ENCODE measurements around the gene MTUS2.
"Not testable (repeated sequence)": the region's sequence is repeated elsewhere in the genome, so short reads cannot be mapped to it uniquely, and the experiment has no call there.

MTUS2 gene

DNA sequence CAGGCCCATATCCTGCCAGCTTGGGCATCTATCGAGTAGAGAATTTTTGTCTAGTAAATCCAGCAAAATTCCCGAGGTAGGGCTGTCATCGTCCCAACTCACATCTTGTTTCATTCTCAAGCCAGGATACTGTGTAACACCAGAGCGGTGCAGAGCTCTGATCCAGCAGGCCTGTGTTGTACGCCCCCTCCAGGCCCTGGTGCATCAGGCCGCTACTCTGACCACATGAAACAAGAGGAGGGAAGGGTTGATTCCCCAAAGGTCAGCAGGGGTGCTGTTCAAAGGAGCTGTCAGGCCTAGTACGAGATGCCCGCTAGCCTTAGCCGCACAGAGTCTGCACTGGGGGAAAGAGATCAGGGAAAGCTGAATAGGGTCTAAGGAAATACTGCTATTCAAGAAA, 499.3 kb downstream of the MTUS2 start:
- DNase-seq (ENCODE audit: low spot score): no peak

DNA sequence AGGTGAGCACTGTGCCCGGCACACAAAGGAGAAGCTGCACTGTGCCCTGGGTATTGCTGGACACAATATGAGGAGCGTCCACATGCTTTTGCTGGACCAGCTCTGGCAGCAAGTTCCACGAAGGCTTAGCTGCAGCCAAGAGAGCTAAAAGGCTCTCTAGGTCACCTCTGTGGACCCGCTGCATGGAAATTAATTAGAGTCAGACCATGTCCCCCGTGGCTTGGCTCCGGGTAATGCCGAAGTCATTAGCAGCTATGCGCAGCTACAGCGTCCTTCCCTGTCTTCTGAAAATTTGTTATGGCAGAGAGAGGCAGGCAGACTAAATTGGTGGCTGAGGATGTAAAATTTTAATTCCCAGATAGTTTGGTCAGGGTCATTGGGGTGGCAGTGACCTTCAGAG, 503.8 kb downstream of the MTUS2 start:
- DNase-seq (ENCODE audit: low spot score): no peak

DNA sequence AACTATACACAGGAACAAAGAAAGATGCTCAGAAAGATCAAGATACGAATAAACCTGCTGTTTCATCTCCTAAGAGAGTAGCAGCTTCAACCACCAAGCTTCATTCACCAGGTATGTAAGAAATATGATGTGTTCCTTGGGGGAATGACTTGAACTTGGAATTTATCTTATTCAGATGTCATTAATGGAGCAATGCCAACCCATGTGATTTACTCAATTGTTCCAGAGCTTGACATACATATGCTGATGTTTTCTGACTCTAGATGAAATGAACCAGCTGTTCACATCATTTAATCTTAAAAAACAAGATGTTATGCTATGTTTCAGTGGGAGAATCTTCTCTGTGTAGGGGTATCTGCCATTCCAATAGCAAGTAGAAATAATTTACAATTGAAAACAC, 504.5 kb downstream of the MTUS2 start:
- DNase-seq (ENCODE audit: low spot score): no peak

DNA sequence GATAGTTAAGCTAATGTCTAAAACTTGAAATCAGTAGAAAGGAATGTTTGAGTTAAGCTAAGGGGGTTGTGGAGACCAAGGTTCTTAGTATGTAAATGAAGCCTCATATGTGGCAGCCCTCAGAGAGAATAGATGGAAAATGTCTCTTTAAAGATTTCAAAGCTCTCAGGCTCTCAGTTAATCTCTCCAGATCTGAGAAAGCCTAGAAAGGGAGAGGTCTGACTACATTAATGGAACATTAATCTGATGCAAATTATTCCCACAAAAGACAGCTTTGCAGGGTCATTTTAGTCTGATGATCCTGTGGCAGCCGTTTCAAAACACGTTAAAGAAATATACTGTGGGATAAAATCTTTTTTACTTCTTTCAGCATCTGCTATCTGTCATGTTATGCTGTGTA, 508.4 kb downstream of the MTUS2 start:
- no peak for DNase-seq (ENCODE audit: low spot score)

DNA sequence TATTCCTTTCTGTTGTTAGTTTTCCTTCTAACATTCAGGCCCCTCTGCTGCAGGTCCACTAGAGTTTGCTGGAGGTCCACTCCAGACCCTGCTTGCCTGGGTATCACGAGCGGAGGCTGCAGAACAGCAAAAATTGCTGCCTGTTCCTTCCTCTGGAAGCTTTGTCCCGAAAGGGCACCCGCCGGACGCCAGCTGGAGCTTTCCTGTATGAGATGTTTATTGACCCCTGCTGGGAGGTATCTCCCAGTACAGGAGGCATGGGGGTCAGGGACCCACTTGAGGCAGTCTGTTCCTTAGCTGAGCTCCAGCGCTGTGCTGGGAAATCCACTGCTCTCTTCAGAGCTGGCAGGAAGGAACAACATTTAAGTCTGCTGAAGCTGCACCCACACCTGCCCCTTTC, 516.2 kb downstream of the MTUS2 start:
- no peak for DNase-seq (ENCODE audit: low spot score)

DNA sequence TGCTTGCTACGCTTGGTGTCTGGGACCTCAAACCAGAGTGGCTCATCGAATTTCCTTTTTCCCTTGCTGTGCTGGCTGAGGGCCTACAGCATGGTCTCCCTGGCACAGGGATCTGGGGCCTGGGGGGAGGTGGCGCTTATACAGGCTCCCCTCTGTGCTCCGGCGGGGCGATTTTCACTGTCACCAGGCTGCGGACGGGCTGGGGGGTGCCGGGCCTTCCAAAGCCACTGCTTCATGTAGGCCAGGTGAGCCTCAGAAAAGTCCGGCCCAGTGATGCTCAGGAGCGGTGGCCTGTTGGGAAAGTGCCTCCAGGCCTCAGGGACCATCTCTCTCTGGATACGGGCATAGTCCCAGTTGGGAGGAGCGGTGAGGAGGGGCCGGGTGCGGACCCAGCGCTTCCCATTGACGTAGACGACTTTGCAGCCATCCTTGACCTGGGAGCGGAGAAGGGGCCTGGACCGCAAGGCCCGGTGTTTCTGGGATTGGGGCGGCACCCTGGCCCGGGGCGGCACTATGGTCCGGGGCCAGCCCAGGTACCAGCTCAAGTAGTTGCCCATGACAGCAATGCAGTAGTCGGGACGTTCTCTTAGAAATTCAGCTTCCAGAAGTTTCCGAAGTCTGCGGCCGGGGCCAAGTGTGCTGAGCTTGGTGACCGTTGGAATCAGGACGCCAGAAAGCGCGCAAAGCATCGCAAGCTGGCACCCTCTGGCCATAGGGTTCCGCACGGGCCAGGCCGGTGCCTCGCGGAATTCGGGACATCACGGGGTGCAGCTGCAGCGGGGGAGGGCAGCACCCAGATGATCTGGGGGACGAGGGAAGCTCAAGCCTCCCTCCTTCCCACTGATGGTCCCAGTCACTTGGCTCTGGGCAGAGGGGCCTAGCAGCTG, 519.5 kb downstream of the MTUS2 start:
- no peak for DNase-seq (ENCODE audit: low spot score)

DNA sequence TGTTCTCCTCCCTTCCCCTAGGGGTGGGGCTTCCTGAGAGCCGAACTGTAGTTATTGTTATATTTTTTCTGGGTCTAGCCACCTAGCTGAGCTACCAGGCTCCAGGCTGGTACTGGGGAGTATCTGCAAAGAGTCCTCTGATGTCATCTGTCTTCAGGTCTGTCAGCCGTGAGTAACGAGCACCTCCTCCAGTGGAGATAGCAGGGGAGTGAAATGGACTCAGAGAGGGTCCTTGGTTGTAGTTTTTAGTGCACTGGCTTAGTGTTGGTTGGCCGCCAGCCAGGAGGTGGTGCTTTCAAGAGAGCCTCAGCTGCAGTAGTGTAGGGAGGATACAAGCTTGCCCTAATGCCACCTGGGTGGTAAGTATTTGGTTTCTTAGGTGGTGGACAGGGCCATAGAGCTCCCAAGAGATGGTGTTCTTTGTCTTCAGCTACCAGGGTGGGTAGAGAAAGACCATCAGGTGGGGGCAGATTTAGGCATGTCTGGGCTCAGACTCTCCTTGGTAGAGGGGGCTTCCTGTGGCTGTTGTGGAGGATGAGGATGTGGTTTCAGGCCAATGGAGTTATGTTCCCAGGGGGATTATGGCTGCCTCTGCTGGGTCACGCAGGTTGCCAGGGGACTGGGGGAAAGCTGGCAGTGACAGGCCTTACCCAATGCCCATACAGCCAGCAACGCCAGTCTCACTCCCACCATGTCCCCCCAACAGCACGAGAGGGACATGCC, 525.9 kb downstream of the MTUS2 start:
- DNase-seq (ENCODE audit: low spot score): not testable (repeated sequence)

DNA sequence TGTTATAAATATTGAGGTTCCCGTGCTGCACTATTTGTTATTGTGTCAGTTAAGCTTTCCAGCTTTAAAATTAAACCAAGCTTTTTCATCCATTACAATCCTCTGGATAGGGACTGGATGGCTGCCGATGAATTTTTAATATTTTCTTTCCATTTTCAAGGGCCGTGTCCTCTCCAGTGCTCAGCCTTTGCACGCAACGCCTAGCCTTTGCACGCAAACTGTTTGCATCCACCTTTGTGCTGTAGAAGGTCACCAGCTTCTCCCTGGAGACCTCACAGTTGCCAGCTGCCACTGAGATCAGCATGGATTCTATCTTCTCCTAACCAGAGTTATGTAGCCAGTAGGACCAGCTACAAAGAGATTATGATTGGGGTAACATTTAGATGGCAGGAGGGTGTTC, 534.9 kb downstream of the MTUS2 start:
- DNase-seq (ENCODE audit: low spot score): no peak

DNA sequence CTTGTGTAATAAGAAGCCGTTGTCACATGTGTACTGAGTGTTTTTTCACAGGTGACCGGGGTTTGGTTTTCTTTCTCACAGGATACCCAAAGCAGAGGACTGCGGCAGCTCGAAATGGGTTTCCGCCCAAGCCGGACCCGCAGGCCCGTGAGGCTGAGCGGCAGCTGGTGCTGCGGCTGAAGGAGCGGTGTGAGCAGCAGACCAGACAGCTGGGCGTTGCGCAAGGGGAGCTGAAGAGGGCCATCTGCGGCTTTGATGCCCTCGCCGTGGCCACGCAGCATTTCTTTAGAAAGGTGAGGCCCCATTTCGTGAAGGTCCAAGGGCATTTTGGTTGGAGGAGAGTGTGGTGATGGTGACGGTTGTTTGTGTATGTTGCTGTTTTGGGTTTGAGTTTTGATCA, 539.0 kb downstream of the MTUS2 start:
- no peak for DNase-seq (ENCODE audit: low spot score)

DNA sequence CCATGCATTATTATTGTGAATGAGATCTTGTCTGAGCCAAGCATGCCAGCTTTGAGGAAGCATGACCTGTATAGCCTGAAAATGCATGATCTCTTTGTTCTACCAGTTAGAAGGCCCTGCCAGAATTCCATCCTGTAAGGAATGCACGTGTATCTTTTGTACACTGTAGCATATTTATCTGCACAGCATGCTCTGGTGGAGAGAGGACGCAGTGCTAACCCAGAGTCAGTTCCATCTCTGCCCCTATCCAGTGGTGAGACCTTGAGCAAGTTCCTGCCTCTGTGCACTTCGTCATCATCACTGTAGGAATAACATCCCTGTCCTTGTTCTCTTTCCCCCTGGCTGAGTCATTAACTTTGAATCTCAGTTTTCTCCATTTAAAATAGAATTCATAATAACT, 541.6 kb downstream of the MTUS2 start:
- no peak for DNase-seq (ENCODE audit: low spot score)

DNA sequence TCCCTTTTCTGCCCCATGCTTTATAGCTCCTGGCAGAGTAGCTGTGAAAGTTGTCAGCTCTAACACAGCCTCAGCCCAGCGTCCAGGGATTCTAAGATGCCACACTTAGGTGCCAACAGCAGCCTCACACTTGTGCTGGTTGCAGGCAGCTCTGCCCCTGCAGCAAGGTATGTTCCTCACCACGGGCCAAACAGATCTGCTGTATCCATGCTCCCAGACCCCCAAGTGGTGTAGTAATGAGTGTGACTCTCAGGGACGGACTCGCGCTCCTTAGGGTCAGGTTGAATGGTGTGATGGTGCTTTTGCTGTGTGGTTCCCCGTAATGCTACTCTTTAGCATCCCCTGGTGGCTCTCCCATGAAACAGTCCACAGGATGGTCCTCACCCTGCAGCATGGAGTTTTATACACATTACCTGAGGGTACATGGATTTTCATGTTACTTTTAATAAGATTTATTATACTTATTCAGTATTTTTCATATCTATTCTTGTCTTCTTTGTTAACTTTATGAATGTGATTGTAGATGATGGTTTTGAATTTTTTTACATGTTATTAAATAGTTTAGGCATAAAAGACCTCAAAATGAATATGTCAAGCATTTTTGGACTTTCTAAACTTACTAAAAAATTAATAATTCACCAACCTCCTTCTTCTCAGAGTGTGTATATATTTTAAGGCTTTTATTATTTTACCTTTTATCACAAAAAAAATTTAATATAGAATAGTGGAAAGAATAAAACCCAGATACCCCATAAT, 542.9 kb downstream of the MTUS2 start:
- no peak for DNase-seq (ENCODE audit: low spot score)

DNA sequence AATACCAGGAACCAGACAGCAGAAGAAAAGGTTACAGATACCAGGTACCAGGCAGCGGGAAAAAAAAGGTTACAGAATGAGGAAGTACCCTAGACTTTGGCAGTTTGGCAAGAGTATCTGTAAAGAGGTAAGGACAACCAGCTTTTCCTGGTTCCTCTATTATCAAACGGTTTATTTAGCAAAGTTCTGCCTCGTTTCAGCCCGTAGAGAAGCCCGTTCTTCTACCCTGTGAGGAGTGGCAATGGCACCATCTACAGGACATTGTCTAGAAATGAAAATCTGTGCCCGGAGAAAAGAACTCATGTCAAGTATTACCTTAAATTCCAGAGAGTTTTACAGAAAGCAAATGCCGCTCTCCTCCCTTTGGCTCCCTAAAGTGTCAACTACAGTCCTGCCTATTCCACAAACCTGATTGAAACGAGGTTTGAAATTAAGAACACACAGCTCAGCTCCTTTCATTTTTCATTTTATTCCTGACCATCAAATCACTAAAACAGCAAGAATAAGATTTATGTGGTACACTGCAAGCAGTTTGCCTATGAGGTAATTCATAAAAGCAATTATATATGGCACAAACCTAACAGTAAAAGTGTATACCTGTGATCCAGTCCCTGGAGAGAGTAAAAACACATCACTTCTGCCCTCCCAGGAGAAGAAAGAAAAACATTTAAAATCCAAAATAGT, 549.1 kb downstream of the MTUS2 start:
- no peak for DNase-seq (ENCODE audit: low spot score)

DNA sequence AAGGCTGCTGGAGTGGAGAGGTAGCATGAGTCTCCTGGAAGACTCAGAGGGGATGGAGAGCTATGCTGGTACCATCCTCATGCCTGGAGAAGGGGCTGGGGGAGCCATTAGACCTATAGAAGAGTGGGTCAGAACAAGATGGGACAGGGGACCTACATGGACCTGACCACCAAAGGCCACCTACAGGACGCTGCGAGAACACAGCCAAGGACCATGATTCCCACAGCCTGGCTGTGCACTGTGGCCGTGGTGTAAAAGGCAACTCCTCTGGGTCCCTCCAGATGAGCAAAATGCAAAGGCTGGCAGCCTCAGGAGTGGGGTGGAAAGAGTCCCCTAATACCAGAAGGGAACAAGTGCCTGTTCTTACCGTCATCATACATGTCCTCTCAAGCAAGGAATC, 559.1 kb downstream of the MTUS2 start:
- DNase-seq (ENCODE audit: low spot score): no peak

DNA sequence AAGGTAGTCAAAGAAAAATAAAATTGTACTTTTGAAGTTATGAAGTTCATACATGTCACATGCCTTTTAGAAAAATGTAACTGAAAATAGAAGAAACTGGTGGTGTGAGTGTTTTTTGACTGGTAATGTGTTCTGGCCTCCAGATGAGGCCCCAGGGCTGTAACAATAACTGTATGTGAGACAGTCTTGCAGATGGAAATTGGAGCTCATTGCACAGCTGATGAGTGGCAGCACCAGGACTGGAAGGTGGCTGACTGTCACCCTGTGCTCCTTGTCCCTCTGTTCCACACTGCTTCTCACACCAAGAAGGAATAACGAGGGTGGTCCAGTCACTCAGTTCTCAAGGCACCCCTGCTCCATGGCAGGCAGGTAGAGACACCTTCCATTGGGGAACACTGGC, 559.7 kb downstream of the MTUS2 start:
- DNase-seq (ENCODE audit: low spot score): no peak

DNA sequence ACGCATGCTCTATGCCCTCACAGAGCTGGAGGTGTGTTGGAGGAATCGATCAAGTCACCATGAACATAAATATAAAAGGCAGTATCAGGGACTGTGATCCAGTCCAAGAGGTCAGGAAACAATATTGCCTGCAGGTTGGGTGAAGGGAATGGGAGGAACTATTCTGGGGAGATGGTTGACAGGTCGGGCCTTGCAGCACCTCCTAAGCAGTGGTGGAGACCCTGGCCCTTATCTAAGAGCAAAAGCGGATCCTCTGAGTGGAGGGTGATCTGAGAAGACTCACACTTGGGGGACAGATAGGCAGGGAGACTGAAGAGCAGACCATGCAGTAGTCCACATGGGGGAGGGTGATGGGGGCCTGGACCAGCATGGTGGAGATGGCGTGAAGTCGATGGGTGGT, 561.9 kb downstream of the MTUS2 start:
- no peak for DNase-seq (ENCODE audit: low spot score)

DNA sequence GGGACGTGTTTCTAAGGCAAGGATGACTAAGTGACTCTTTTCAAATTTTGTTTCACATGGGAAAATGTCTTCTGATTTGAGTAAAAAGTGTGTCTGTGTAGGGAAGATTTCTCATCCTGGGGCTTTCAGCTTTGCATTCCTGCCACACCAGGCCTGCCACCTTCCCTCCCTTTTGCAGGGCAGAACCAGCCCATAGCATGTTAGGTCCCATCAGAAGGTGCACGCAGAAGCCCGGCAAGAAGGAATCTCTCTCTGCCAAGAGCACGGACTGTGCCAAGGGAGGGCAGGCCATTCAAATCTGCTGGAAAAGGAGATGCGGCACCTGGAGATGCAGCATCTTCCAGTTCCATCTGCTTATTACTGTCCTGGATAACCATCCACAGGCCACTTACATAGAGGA, 563.3 kb downstream of the MTUS2 start:
- DNase-seq (ENCODE audit: low spot score): no peak

DNA sequence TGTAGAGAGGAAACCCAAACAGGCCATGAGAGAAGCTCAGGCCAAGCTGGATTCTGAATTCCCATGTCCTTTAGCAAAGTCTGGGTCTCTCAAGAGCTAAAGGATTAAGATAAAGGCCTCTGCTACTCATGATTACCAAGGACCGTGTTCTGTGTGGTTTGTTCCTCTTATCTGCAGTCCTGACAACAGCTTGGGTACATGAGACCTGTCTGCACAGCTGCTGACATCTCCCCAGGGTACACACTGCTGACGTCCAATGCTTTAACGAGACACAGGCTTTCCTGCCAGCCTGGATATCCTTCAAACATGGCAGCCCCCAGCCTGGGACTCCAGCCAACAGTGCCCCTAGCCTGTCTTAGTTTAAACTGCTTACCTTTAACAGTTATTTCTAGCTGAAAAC, 564.3 kb downstream of the MTUS2 start:
- no peak for DNase-seq (ENCODE audit: low spot score)

DNA sequence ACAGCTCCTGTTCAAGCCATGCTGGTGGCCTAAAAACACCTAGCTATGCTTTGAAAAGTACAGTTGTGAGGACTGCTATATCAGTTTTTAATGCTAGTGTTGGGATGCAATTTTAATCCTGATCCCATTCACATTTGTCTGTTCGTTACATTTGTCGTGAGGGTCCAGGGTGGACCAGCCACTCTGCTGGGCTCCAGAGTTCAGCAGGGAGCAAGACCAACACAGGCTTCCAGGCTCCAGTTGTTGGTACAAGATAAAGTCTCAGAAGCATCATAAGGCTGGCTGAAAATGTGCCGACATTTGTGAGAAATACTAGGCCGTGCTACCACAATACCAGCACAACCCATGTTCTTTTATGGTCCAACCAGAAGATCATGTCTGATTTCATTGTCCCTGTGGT, 564.7 kb downstream of the MTUS2 start:
- no peak for DNase-seq (ENCODE audit: low spot score)

DNA sequence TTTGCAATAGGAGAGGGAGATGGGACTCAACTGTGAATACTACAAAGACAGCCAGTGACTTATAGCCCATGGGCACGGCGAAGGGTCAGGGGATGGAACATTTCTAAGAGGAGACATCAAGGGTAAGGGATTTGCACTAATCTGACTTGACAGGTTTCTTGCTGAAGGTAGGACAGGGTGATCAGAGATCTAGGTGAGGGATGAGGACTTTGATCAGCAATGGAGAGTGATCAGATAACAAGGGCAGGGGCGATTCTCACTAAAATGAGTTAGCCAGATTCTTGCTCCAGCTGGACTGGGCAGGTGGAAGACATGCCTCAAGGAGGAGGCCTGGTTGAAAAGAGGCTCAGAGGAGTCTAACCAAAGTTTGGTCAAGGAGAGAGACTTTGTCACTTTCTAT, 566.1 kb downstream of the MTUS2 start:
- DNase-seq (ENCODE audit: low spot score): no peak

DNA sequence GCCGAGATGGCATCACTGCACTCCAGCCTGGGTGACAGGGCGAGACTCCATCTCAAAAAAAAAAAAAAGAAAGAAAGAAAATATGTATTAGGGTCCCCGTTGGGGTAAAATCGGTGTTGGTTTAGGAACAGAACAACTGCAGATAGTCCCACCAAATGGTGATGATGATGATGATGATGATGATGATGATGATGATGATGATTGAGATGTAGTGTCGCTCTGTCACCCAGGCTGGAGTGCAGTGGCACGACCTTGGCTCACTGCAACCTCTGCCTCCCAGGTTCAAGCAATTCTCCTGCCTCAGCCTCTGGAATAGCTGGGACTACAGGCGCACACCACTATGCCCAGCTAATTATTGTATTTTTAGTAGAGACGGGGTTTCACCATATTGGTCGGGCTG, 570.5 kb downstream of the MTUS2 start:
- not testable (repeated sequence) for DNase-seq (ENCODE audit: low spot score)

DNA sequence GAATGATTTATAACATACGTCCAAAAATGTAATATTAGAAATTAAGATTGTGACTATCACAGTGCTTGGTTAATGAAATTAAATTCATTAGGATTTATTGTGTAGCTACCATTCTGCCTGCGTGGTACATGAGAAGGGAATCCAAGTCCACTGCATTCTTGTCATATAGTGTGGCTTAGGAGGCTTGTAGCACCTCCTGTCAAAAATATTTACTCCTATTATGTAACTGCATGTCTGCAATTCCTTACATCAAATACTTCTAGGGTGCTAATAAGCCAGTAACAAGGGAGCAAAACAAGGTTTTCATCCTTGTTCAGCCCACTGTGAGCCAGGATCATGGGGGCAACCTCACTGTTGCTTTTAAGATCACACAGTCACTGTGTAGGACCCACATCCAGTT, 576.3 kb downstream of the MTUS2 start:
- no peak for DNase-seq (ENCODE audit: low spot score)

DNA sequence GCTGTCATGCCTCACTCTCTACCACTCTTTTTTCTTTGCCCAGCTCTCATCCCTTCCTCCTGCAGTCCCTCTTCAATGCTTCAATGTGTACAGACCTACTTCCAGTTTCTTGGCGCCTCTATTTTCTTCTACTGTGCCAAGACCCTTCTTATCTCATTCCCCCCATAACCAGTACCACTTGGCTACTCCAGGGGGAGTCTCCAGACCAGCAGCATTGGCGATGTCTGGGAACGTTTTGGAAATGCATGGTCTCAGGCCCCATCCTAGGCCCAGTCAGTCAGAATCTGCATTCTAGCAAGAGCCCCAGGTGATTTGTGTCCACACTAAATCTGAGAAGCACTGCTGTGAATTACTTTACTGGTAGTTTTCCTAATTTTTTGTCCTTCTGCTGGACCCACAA, 577.1 kb downstream of the MTUS2 start:
- DNase-seq (ENCODE audit: low spot score): no peak
